ENCODE measurements around the gene MCF2L.

GRCh38 chr13:113022391-113022744 is 53.4 kb downstream of the MCF2L start:
- TF ChIP-seq CTCF (IDR thresholded peaks at IDR 0.05) (no peak), POLR2A (IDR thresholded peaks at IDR 0.05) (no peak)
